Measurements from ENCODE around the gene PLPPR3.

- no peak for TF ChIP-seq ZNF384 (IDR thresholded peaks at IDR 0.05)
- TF ChIP-seq ARNT (IDR thresholded peaks at IDR 0.05): no peak
- no peak for TF ChIP-seq BHLHE40 (IDR thresholded peaks at IDR 0.05; ENCODE audit: borderline replicate concordance)
- no peak for TF ChIP-seq TARDBP (IDR thresholded peaks at IDR 0.05)
- no peak for TF ChIP-seq SUZ12 (IDR thresholded peaks at IDR 0.05)
- no peak for TF ChIP-seq FOXM1 (IDR thresholded peaks at IDR 0.05; ENCODE audit: borderline replicate concordance)
These were observed 4.3 kb upstream of the PLPPR3 start for GRCh38 chr19:825897-826644.
